HS-27A (cell line): ENCODE results near the gene KMT2A.
"Not testable (repeated sequence)": the region's sequence is repeated elsewhere in the genome, so short reads cannot be mapped to it uniquely, and the experiment has no call there.

Experiments
- DNase-seq: peaks from one replicate; pipeline ENCODE4 v3.0.0-alpha.2; 2012; ENCODE audit warnings: low read depth, missing footprints

KMT2A gene

GRCh38 chr11:118533769-118534729, 97.8 kb downstream of the KMT2A start:
- DNase-seq = no peak

GRCh38 chr11:118535261-118535660, 99.0 kb downstream of the KMT2A start:
- DNase-seq = no peak

GRCh38 chr11:118536726-118537125, 100.4 kb downstream of the KMT2A start:
- DNase-seq = no peak

GRCh38 chr11:118537409-118537980, 101.2 kb downstream of the KMT2A start:
- DNase-seq = no peak

GRCh38 chr11:118544010-118544646, 107.8 kb downstream of the KMT2A start:
- DNase-seq = no peak

- DNase-seq = no peak
Observed at GRCh38 chr11:118544647-118545010, 108.3 kb downstream of the KMT2A start.

GRCh38 chr11:118545533-118545932, 109.2 kb downstream of the KMT2A start:
- no peak for DNase-seq

- no peak for DNase-seq
Observed at GRCh38 chr11:118547132-118547531, 110.8 kb downstream of the KMT2A start.

GRCh38 chr11:118552341-118552740, 116.0 kb downstream of the KMT2A start:
- no peak for DNase-seq

GRCh38 chr11:118560806-118561205, 124.5 kb downstream of the KMT2A start:
- DNase-seq = no peak

GRCh38 chr11:118565051-118565450, 128.8 kb downstream of the KMT2A start:
- DNase-seq = no peak

GRCh38 chr11:118569670-118570069, 133.4 kb downstream of the KMT2A start:
- no peak for DNase-seq

GRCh38 chr11:118570787-118571186, 134.5 kb downstream of the KMT2A start:
- DNase-seq = no peak

- DNase-seq = not testable (repeated sequence)
Observed at GRCh38 chr11:118571701-118572060, 135.4 kb downstream of the KMT2A start.

GRCh38 chr11:118572061-118572980, 136.0 kb downstream of the KMT2A start, which contains the start of gene ARCN1:
Gene ARCN1 (plus strand): TSS chr11:118572409. CDS start chr11:118572548, 139 bp downstream.
- DNase-seq = no peak

- DNase-seq = no peak
Observed at GRCh38 chr11:118572981-118573550, 136.8 kb downstream of the KMT2A start.

- DNase-seq = no peak
Observed at GRCh38 chr11:118574636-118575035, 138.3 kb downstream of the KMT2A start.
